Activated CD8-positive, alpha-beta T cell treated with anti-CD3 and anti-CD28 coated beads for 36 hours (primary cell): ENCODE results near the gene HMX1. TPM values are rescaled to one million over a fixed set of nuclear protein-coding genes. Genes with fewer than 3 reads are reported as not detected.

Source experiments
- ATAC-seq: fragments of 200-7000 bp; cut with Tn5 transposase; one replicate; pipeline ENCODE4 v1.10.0; 2021; ENCODE audit warnings: mild to moderate bottlenecking, moderate library complexity
- CTCF ChIA-PET: fragments of 350-600 bp; sonication (Branson Sonifier 250); formaldehyde crosslinking; loops from one replicate; lab custom pipeline; 2021; ENCODE audit warnings: antibody characterized with exemption; lab: Charles Lee
- POLR2A ChIA-PET: fragments of 350-600 bp; sonication (Branson Sonifier 250); formaldehyde crosslinking; loops from one replicate; lab custom pipeline; 2021; ENCODE audit warnings: antibody characterized with exemption; lab: Charles Lee
- DNase-seq: peaks from one replicate; pipeline ENCODE4 v3.0.0-alpha.2; 2020
- H3K27ac Mint-ChIP-seq: one replicate; pipeline ENCODE4 v1.8.0; 2021; ENCODE audit warnings: mild to moderate bottlenecking, mixed read lengths
- H3K27me3 Mint-ChIP-seq: one replicate; pipeline ENCODE4 v1.8.0; 2021; ENCODE audit warnings: mixed read lengths
- H3K36me3 Mint-ChIP-seq: one replicate; pipeline ENCODE4 v1.8.0; 2021; ENCODE audit warnings: low read depth, mixed read lengths
- H3K4me1 Mint-ChIP-seq: one replicate; pipeline ENCODE4 v1.8.0; 2021; ENCODE audit warnings: low read depth, mixed read lengths
- H3K4me3 Mint-ChIP-seq: one replicate; pipeline ENCODE4 v1.8.0; 2021; ENCODE audit warnings: mild to moderate bottlenecking, moderate library complexity, mixed read lengths
- H3K9me3 Mint-ChIP-seq: one replicate; pipeline ENCODE4 v1.8.0; 2021; ENCODE audit warnings: mixed read lengths
- intact Hi-C: fragments of 100-400 bp; cut with micrococcal nuclease; formaldehyde crosslinking; loops from one replicate; pipeline ENCODE4 v1.10.0; 2022
- total RNA-seq, 2 experiments: library from RNA; stranded (reverse); gene quantifications; one replicate each; pipeline ENCODE4 v1.2.3, GENCODE V29; 2021
- TF ChIP-seq, protein P1 (sequence below): fragments of 200-600 bp; IDR thresholded peaks from one replicate; pipeline ENCODE4 v1.8.0; 2022; ENCODE audit warnings: antibody characterized with exemption, mild to moderate bottlenecking

Gene HMX1
- total RNA-seq, 2 experiments from 2014 or later, result not detected

DNA sequence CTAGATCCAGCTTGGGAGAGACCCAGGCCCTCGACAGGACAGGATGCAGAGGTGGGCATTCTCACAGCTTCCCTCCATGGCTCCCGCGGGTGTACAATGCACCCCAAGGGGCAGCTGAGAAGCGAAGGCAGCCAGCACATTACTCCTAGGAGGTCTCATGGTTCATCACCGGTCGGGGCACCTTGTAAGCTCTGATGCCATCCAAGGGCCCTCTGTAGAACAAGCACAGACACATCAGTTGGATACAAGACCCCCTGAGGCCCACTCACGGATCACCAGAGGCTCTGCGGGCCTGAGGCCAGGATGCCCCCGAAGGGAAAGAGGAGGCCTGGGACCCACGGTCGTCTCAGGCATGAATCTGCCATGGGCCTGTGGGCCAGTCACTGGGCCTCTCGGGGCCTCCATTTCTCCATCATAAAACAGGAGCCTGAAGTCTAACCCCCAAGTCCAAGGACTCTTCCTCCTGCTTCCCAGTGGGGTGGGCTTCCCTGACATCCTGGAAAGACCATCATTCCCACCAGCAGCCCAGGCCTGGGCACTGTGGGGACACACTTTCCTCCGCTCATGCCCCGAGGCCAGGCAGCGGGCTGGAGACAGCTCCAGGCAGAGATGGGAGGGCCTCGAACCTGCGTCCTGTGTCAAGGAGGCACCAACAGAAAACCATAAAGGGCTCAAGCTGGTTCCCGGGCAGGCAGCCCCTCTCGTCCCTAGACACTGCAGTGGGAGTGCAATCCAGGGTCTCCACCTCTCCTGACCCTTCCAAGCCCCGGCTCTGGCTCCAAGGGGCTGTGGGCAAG lies 20.1 kb downstream of the HMX1 start:
- H3K36me3 Mint-ChIP-seq, result no peaks in the 10 kb centered on the region
- H3K4me3 Mint-ChIP-seq, result no peak overlapping the region
- H3K27me3 Mint-ChIP-seq, result peaks cover 31% of the 10 kb centered on the region
- TF ChIP-seq, protein P1, sequence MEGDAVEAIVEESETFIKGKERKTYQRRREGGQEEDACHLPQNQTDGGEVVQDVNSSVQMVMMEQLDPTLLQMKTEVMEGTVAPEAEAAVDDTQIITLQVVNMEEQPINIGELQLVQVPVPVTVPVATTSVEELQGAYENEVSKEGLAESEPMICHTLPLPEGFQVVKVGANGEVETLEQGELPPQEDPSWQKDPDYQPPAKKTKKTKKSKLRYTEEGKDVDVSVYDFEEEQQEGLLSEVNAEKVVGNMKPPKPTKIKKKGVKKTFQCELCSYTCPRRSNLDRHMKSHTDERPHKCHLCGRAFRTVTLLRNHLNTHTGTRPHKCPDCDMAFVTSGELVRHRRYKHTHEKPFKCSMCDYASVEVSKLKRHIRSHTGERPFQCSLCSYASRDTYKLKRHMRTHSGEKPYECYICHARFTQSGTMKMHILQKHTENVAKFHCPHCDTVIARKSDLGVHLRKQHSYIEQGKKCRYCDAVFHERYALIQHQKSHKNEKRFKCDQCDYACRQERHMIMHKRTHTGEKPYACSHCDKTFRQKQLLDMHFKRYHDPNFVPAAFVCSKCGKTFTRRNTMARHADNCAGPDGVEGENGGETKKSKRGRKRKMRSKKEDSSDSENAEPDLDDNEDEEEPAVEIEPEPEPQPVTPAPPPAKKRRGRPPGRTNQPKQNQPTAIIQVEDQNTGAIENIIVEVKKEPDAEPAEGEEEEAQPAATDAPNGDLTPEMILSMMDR, result no peak
- POLR2A ChIA-PET, result no interaction called here
- CTCF ChIA-PET, result no interaction called here
- no peak overlapping the region for H3K27ac Mint-ChIP-seq
- no peak for ATAC-seq
- H3K9me3 Mint-ChIP-seq, result no peaks in the 10 kb centered on the region
- intact Hi-C loops, result no loop called here
- no peaks in the 10 kb centered on the region for H3K4me1 Mint-ChIP-seq
- no peak for DNase-seq

GRCh38 chr4:8850830-8851188 lies 20.8 kb downstream of the HMX1 start:
- ATAC-seq, result no peak
- TF ChIP-seq, protein P1, result no peak
- no peak for DNase-seq
- Mint-ChIP-seq H3K36me3 (no peaks in the 10 kb centered on the region), H3K9me3 (no peaks in the 10 kb centered on the region), H3K4me1 (no peaks in the 10 kb centered on the region), H3K4me3 (no peak overlapping the region), H3K27ac (no peak overlapping the region), H3K27me3 (peaks cover 24% of the 10 kb centered on the region)
- CTCF ChIA-PET, result no interaction called here
- intact Hi-C loops, result no loop called here
- POLR2A ChIA-PET, result no interaction called here

- intact Hi-C loops, result no loop called here
- POLR2A ChIA-PET, result no interaction called here
- Mint-ChIP-seq H3K4me3 (no peak overlapping the region), H3K9me3 (no peaks in the 10 kb centered on the region), H3K27ac (no peak overlapping the region), H3K36me3 (no peaks in the 10 kb centered on the region), H3K27me3 (peaks cover 18% of the 10 kb centered on the region), H3K4me1 (no peaks in the 10 kb centered on the region)
- ATAC-seq (no peak), DNase-seq (no peak)
- CTCF ChIA-PET, result no interaction called here
- TF ChIP-seq, protein P1, result no peak
Observed at GRCh38 chr4:8850074-8850829, 21.4 kb downstream of the HMX1 start.

DNA sequence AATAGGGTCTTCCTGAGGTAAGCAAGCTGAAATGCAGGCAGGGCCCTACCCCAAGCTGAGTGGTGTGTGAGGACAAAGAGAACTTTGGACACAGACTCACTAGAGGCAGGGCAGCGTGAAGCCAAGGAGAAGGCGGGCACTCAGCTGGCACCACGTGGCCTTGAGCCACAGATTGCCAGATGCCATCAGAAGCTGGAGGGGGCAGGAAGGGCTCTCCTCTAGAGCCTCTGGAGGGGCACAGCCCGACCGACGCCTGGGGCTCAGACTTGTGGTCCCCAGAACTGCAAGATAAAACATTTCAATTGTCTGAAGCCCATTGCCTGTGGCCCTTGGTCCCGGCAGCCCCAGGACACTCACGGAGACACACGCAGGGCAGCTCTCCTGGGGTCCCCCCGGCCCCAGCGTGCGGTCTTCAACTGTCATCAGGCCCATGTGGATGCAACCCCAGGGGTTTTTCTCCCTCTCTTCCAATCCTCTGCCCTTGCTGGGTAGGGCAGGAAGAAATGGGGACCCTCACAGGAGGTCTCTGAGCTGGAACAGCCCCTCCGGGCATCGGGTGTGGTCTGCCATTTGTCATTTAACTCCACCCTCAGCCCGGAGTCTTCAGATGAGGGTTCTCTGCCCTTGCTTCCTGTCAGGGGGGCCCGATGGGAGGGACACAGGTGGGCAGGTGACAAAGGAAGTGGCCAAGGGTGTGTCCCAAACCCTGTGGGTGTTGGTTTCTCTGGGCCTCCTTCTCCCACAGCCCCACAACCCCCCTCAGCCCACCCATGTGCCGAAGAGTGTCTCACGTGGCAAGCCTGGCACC lies 22.2 kb downstream of the HMX1 start:
- ATAC-seq, result no peak
- TF ChIP-seq, protein P1, result no peak
- ChIA-PET POLR2A (no interaction called here), CTCF (no interaction called here)
- no peak for DNase-seq
- Mint-ChIP-seq H3K4me3 (no peak overlapping the region), H3K9me3 (no peaks in the 10 kb centered on the region), H3K27me3 (peaks cover 10% of the 10 kb centered on the region), H3K4me1 (no peaks in the 10 kb centered on the region), H3K27ac (no peak overlapping the region), H3K36me3 (no peaks in the 10 kb centered on the region)
- intact Hi-C loops, result no loop called here
